ENCODE data around the gene AKAP5. TPM values are rescaled to one million over a fixed set of nuclear protein-coding genes. Genes with fewer than 3 reads are reported as not detected.

The AKAP5 gene
- total RNA-seq, 4 donors from 2014 or later = 0.08 to 0.56 (median 0.34) TPM

- no peaks in the 10 kb centered on the region for H3K27me3 ChIP-seq
Measured at GRCh38 chr14:64518229-64518628, 52.9 kb downstream of the AKAP5 start.

GRCh38 chr14:64520699-64521098 is 55.4 kb downstream of the AKAP5 start:
- DNase-seq (ENCODE audit: low spot score in 2 of 2) = no peak
- Histone ChIP-seq H3K27me3 (no peaks in the 10 kb centered on the region), H3K4me1 (peaks cover 16% of the 10 kb centered on the region), H3K9me3 (no peaks in the 10 kb centered on the region), H3K36me3 (peaks cover 12% of the 10 kb centered on the region), H3K27ac (no peak overlapping the region), H3K4me3 (no peak overlapping the region)
- WGBS = 91% methylated on average over 4 of the region's 4 CpGs
- TF ChIP-seq, protein P1, sequence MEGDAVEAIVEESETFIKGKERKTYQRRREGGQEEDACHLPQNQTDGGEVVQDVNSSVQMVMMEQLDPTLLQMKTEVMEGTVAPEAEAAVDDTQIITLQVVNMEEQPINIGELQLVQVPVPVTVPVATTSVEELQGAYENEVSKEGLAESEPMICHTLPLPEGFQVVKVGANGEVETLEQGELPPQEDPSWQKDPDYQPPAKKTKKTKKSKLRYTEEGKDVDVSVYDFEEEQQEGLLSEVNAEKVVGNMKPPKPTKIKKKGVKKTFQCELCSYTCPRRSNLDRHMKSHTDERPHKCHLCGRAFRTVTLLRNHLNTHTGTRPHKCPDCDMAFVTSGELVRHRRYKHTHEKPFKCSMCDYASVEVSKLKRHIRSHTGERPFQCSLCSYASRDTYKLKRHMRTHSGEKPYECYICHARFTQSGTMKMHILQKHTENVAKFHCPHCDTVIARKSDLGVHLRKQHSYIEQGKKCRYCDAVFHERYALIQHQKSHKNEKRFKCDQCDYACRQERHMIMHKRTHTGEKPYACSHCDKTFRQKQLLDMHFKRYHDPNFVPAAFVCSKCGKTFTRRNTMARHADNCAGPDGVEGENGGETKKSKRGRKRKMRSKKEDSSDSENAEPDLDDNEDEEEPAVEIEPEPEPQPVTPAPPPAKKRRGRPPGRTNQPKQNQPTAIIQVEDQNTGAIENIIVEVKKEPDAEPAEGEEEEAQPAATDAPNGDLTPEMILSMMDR (IDR thresholded peaks at IDR 0.05) = no peak
- no peak for TF ChIP-seq POLR2A (IDR thresholded peaks at IDR 0.05)
- TF ChIP-seq EP300 (IDR thresholded peaks at IDR 0.05) = no peak
- TF ChIP-seq POLR2AphosphoS5 (IDR thresholded peaks at IDR 0.05) = no peak

More at GRCh38 chr14:64518229-64518628, 52.9 kb downstream of the AKAP5 start:
- 84% methylated on average over 4 of the region's 4 CpGs for WGBS
- Histone ChIP-seq H3K27ac (no peak overlapping the region), H3K4me1 (peaks cover 40% of the 10 kb centered on the region), H3K36me3 (peaks cover 12% of the 10 kb centered on the region), H3K4me3 (no peak overlapping the region), H3K9me3 (no peaks in the 10 kb centered on the region)
- no peak for DNase-seq (ENCODE audit: low spot score in 2 of 2)
- TF ChIP-seq POLR2AphosphoS5 (IDR thresholded peaks at IDR 0.05) = no peak
- TF ChIP-seq POLR2A (IDR thresholded peaks at IDR 0.05) = no peak
- no peak for TF ChIP-seq EP300 (IDR thresholded peaks at IDR 0.05)
- TF ChIP-seq, protein P1 (IDR thresholded peaks at IDR 0.05) = no peak

- H3K36me3 ChIP-seq = peaks cover 15% of the 10 kb centered on the region
- 83% methylated on average over 9 of the region's 9 CpGs for WGBS
- no peak for DNase-seq (ENCODE audit: low spot score in 2 of 2)
Measured at GRCh38 chr14:64522591-64523355, 57.5 kb downstream of the AKAP5 start.

More at GRCh38 chr14:64522591-64523355, 57.5 kb downstream of the AKAP5 start:
- no peaks in the 10 kb centered on the region for H3K27me3 ChIP-seq
- TF ChIP-seq POLR2AphosphoS5 (IDR thresholded peaks at IDR 0.05) = no peak
- TF ChIP-seq EP300 (IDR thresholded peaks at IDR 0.05) = no peak
- TF ChIP-seq, protein P1 (IDR thresholded peaks at IDR 0.05) = no peak
- no peak for TF ChIP-seq POLR2A (IDR thresholded peaks at IDR 0.05)
- H3K27ac ChIP-seq = no peak overlapping the region
- no peak overlapping the region for H3K4me3 ChIP-seq
- H3K4me1 ChIP-seq = peaks cover 14% of the 10 kb centered on the region
- H3K9me3 ChIP-seq = no peaks in the 10 kb centered on the region

Other genes with a start within 250 kb of the AKAP5 start
- 1 to 10 TPM in 2 of 4 donors, under 1 TPM in 1, not detected in 1; 0.38 to 1.4 (median 1.1) TPM for gene ESR2, start 171.1 kb upstream of the AKAP5 start, total RNA-seq
- 10 to 100 TPM; 21.5 to 42.0 (median 33.0) TPM for gene MTHFD1, start 77.1 kb upstream of the AKAP5 start, total RNA-seq
- 10 to 100 TPM in 3 of 4 donors, 1 to 10 TPM in 1; 5.9 to 29.9 (median 11.4) TPM for gene ZBTB25, start 38.3 kb downstream of the AKAP5 start, total RNA-seq
- 100 to 1,000 TPM in 1 of 4 donors, 10 to 100 TPM in 3; 33.4 to 129 (median 59.8) TPM for gene ZBTB1, start 39.3 kb downstream of the AKAP5 start, total RNA-seq
- gene HSPA2, start 75.2 kb downstream of the AKAP5 start, total RNA-seq = 10 to 100 TPM; 70.8 to 98.0 (median 91.6) TPM
- gene PPP1R36, start 84.5 kb downstream of the AKAP5 start, total RNA-seq = 1 to 10 TPM in 2 of 4 donors, under 1 TPM in 1, not detected in 1; 0.72 to 2.7 (median 1.5) TPM
- gene PLEKHG3, start 238.9 kb downstream of the AKAP5 start, total RNA-seq = 100 to 1,000 TPM in 1 of 4 donors, 10 to 100 TPM in 3; 60.4 to 140 (median 96.5) TPM

Measured in suprapubic skin (tissue), 4 donors.